ENCODE data around the gene SLC7A9. TPM values are rescaled to one million over a fixed set of nuclear protein-coding genes. Genes with fewer than 3 reads are reported as not detected.
"Not testable (repeated sequence)": the region's sequence is repeated elsewhere in the genome, so short reads cannot be mapped to it uniquely, and the experiment has no call there.

SLC7A9 gene
- polyA plus RNA-seq, 10 donors: 0.12 to 0.72 (median 0.60) TPM

DNA sequence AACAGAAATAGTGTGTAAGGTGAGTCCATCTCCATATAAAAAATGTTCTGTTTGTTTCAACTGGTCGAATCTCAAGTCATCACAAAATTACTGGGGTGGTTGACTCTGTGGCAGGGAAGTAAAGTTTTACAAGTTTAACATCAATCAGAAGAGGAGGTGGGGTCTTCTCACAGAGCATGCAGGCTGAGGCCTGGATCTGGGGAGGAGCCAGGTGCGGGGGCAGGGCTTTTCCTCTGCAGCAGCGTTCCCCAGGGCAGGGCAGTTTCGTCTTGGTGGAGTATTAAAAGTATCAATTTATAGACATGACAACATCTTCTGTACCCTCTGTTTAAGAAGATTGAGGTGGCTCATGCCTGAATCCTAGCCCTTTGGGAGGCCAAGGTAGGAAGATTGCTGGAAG is 68.8 kb downstream of the SLC7A9 start:
- no peak for DNase-seq

DNA sequence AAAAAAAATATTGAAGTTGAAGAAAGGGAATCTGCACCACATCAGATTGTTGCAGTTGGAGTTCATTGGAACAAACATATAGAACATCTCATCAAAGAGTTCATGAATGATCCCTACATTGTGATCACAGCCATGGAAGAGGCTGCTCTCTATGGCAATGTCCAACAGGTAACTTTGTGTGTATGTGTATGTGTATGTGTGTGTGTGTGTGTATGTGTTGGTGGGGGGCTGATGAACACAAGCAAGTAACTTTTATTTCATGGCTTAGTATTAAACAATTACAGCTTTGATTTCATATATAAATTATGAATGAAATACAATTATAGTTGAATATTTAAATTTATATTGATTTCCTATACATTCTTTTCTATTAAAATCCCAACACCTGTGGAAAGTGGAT is 69.4 kb downstream of the SLC7A9 start:
- DNase-seq: no peak

DNA sequence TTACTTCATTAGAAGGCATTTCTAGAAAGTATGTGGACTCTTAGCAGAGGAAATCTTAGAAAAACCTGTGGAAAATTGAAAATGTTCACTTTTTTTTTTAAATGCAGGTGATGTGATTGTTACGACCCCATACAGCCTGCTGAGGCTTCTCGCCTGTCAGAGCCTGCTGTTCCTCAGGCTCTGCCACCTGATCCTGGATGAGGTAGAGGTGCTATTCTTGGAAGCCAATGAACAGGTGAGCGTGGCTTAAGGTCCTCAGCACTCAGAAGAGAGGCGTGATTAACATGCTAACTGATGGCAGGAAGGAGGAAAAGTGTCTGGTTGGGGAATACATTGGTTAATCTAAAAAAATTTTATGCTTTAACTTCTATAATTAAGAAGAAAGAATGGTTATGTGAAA is 71.4 kb downstream of the SLC7A9 start:
- peak in 2 of 3 donors; percentile 6 to 8 for DNase-seq

DNA sequence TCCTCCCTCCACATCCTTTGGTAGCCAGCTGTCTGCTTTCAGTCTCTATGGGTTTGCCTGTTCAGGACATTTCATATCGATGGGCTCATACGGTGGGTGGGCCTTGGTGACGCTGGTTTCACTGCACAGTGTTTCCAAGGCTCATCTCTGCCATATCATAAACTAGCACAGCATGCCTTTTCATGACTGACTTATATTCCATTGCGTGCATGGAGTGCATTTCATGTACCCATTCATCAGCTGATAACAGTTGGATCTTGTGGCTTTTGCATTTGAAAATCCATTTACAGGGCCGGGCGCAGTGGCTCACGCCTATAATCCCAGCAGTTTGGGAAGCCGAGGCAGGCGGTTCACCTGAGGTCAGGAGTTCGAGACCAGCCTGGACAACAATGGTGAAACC is 80.1 kb downstream of the SLC7A9 start:
- DNase-seq: no peak

DNA sequence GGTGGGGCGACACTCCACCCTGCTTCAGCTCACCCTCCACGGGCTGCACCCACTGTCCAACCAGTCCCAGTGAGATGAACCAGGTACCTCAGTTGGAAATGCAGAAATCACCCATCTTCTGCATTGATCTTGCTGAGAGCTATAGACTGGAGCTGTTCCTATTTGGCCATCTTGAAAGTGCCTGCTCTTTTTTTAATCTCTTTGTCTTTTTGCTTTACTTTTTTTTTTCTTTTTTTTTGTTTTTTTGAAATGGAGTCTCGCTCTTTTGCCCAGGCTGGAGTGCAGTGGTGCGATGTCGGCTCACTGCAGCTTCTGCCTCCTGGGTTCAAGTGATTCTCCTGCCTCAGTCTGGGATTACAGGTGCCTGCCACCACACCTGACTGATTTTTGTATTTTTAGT is 81.7 kb downstream of the SLC7A9 start:
- DNase-seq: not testable (repeated sequence)

DNA sequence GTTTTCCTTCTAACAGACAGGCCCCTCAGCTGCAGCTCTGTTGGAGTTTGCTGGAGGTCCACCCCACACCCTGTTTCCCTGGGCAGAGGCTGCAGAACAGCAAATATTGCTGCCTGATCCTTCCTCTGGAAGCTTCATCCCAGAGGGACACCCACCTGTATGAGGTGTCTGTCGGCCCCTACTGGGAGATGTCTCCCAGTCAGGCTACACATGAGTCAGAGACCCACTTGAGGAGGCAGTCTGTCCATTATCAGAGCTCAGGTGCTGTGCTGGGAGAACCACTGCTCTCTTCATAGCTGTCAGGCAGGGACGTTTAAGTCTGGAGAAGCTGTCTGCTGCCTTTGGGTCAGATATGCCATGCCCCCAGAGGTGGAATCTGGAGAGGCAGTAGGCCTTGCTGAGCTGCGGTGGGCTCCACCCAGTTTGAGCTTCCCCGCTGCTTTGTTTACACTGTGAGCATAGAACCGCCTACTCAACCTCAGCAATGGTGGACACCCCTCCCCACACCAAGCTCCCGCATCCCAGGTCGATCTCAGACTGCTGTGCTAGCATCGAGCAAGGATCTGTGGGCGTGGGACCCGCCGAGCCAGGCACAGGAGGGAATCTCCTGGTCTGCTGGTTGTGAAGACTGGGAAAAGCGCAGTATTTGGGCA is 82.3 kb downstream of the SLC7A9 start:
- DNase-seq: not testable (repeated sequence)

DNA sequence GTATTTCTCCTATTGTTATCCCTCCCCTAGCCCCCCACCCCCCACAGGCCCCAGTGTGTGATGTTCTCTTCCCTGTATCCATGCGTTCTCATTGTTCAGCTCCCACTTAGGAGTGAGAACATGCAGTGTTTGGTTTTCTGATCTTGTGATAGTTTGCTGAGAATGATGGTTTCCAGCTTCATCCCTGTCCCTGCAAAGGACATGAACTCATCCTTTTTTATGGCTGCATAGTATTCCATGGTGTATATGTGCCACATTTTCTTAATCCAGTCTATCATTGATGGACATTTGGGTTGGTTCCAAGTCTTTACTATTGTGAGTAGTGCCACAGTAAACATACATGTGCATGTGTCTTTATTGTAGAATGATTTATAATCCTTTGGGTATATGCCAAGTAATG is 87.5 kb downstream of the SLC7A9 start:
- DNase-seq: not testable (repeated sequence)

DNA sequence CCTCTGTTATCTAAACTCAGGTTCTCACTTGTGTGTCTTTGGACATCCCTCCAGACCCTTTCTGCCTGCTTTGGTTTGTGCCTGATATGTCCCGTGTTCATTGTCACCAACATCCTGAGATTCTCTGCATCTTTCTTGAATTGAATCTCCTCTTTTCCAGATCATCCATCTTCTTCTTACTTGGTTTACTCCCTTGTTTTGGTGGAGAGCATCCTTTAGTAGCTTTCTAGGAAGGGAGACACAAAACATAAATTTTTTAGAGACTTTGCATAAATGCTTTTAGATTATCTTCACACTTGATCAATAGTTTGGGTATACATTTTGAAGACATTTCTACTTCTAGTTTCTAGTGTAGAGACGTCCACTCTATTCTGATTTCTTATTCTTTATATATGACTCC is 88.3 kb downstream of the SLC7A9 start:
- no peak for DNase-seq

Other genes with a start within 250 kb of the SLC7A9 start
- gene ANKRD27, start 194.6 kb downstream of the SLC7A9 start, polyA plus RNA-seq (ENCODE audit: insufficient read length in 10 of 10): 10 to 100 TPM in 8 of 10 donors, 1 to 10 TPM in 2; 9.3 to 15.4 (median 12.0) TPM
- gene RGS9BP, start 193.9 kb downstream of the SLC7A9 start, polyA plus RNA-seq (ENCODE audit: insufficient read length in 10 of 10): under 1 TPM in 8 of 10 donors, not detected in 2; 0.08 to 0.99 (median 0.18) TPM
- gene NUDT19, start 177.9 kb downstream of the SLC7A9 start, polyA plus RNA-seq (ENCODE audit: insufficient read length in 10 of 10): 10 to 100 TPM in 1 of 10 donors, 1 to 10 TPM in 9; 6.2 to 10.6 (median 8.1) TPM
- 1 to 10 TPM in 1 of 10 donors, under 1 TPM in 9; 0.10 to 1.3 (median 0.32) TPM for gene TDRD12, start 150.0 kb downstream of the SLC7A9 start, polyA plus RNA-seq (ENCODE audit: insufficient read length in 10 of 10)
- 10 to 100 TPM; 15.6 to 23.1 (median 19.9) TPM for gene CEP89, start 102.2 kb upstream of the SLC7A9 start, polyA plus RNA-seq (ENCODE audit: insufficient read length in 10 of 10)
- gene FAAP24, start 102.5 kb upstream of the SLC7A9 start, polyA plus RNA-seq (ENCODE audit: insufficient read length in 10 of 10): 1 to 10 TPM; 1.0 to 3.2 (median 1.9) TPM
- gene RHPN2, start 195.1 kb upstream of the SLC7A9 start, polyA plus RNA-seq (ENCODE audit: insufficient read length in 10 of 10): 1 to 10 TPM; 1.1 to 2.6 (median 1.6) TPM
- 1 to 10 TPM; 5.1 to 9.1 (median 7.8) TPM for gene GPATCH1, start 211.4 kb upstream of the SLC7A9 start, polyA plus RNA-seq (ENCODE audit: insufficient read length in 10 of 10)